MM.1S (cell line): ENCODE data around the gene ANG.

Source experiments
- EZH2 ChIP-seq: fragments of 300-600 bp; sonication (generic); optimal IDR thresholded peaks from 2 replicates; pipeline ENCODE3; 2017; ENCODE audit warnings: low read depth, mild to moderate bottlenecking, antibody characterized with exemption, low read length, mixed read lengths
- EZH2phosphoT487 ChIP-seq: fragments of 300-600 bp; sonication (generic); IDR thresholded peaks from 2 replicates; pipeline ENCODE4 v1.6.1; 2018; ENCODE audit warnings: antibody characterized with exemption, low read length
- TF ChIP-seq, protein P1 (sequence below): fragments of 300-600 bp; sonication (generic); IDR thresholded peaks from 2 replicates; pipeline ENCODE4 v1.5.1; 2016; ENCODE audit warnings: antibody characterized with exemption, low read length, mixed read lengths

DNA sequence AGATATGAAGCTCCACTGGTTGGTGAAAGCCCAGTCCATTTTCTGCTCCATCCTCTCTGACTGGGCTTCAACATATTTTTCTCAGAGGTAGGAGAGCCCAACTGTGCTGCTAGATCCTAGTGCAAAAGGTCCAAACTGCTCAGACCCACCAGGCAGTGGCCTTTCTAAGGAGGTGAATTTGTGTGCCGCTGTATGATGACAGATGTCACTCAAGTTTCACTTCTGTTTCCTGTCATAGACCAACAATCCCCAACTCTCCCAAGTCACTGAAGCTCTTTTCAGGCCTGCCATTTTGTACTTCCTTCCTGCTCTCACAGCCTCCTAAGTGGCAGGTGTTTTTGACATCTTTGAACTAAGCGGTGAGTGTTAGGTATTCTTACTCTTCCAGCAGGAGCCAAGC lies 20.6 kb upstream of the ANG start:
- TF ChIP-seq, protein P1, sequence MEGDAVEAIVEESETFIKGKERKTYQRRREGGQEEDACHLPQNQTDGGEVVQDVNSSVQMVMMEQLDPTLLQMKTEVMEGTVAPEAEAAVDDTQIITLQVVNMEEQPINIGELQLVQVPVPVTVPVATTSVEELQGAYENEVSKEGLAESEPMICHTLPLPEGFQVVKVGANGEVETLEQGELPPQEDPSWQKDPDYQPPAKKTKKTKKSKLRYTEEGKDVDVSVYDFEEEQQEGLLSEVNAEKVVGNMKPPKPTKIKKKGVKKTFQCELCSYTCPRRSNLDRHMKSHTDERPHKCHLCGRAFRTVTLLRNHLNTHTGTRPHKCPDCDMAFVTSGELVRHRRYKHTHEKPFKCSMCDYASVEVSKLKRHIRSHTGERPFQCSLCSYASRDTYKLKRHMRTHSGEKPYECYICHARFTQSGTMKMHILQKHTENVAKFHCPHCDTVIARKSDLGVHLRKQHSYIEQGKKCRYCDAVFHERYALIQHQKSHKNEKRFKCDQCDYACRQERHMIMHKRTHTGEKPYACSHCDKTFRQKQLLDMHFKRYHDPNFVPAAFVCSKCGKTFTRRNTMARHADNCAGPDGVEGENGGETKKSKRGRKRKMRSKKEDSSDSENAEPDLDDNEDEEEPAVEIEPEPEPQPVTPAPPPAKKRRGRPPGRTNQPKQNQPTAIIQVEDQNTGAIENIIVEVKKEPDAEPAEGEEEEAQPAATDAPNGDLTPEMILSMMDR: no peak
- TF ChIP-seq EZH2 (no peak), EZH2phosphoT487 (no peak)
